Skeletal muscle tissue (tissue), 4 donors: ENCODE measurements around the gene SRSF9. TPM values are rescaled to one million over a fixed set of nuclear protein-coding genes. Genes with fewer than 3 reads are reported as not detected.
"Not testable (repeated sequence)": the region's sequence is repeated elsewhere in the genome, so short reads cannot be mapped to it uniquely, and the experiment has no call there.

Experiments used
- H3K27ac ChIP-seq: one replicate; pipeline ENCODE4 v1.7.0; 2013; ENCODE audit warnings: mild to moderate bottlenecking, low read depth, low read length, inconsistent platforms
- H3K27me3 ChIP-seq, 3 donors: one replicate each; pipeline ENCODE4 v1.7.0; 2013; ENCODE audit warnings: low read length in 3 of 3; ENCODE audit not compliant: control insufficient read depth in 3 of 3, insufficient read depth in 3 of 3
- H3K36me3 ChIP-seq, 3 donors: one replicate each; pipeline ENCODE4 v1.7.0; 2013; ENCODE audit warnings: low read length in 3 of 3; ENCODE audit not compliant: control insufficient read depth in 3 of 3, insufficient read depth in 3 of 3
- H3K4me1 ChIP-seq, 3 donors: one replicate each; pipeline ENCODE4 v1.7.0; 2013; ENCODE audit warnings: low read length in 3 of 3, mild to moderate bottlenecking in 3 of 3; ENCODE audit not compliant: control insufficient read depth in 3 of 3, insufficient read depth in 3 of 3
- H3K4me3 ChIP-seq, 3 donors: one replicate each; pipeline ENCODE4 v1.7.0; 2013; ENCODE audit warnings: low read length in 3 of 3
- H3K9ac ChIP-seq, 3 donors: one replicate each; pipeline ENCODE4 v1.7.0; 2013; ENCODE audit warnings: low read length in 3 of 3, mild to moderate bottlenecking in 3 of 3, moderate library complexity in 2 of 3, low read depth in 1 of 3
- H3K9me3 ChIP-seq, 3 donors: one replicate each; pipeline ENCODE4 v1.7.0; 2013; ENCODE audit warnings: low read length in 3 of 3; ENCODE audit not compliant: control insufficient read depth in 3 of 3
- total RNA-seq: library from RNA; depleted of rRNA; stranded (reverse); fragments of >200 nt; gene quantifications from one replicate; pipeline ENCODE4 v1.2.3, GENCODE V29; 2014
- donor health status: Osteomylitis.

The SRSF9 gene
- total RNA-seq, 1 donor from 2014 or later, result 79.9 TPM

DNA sequence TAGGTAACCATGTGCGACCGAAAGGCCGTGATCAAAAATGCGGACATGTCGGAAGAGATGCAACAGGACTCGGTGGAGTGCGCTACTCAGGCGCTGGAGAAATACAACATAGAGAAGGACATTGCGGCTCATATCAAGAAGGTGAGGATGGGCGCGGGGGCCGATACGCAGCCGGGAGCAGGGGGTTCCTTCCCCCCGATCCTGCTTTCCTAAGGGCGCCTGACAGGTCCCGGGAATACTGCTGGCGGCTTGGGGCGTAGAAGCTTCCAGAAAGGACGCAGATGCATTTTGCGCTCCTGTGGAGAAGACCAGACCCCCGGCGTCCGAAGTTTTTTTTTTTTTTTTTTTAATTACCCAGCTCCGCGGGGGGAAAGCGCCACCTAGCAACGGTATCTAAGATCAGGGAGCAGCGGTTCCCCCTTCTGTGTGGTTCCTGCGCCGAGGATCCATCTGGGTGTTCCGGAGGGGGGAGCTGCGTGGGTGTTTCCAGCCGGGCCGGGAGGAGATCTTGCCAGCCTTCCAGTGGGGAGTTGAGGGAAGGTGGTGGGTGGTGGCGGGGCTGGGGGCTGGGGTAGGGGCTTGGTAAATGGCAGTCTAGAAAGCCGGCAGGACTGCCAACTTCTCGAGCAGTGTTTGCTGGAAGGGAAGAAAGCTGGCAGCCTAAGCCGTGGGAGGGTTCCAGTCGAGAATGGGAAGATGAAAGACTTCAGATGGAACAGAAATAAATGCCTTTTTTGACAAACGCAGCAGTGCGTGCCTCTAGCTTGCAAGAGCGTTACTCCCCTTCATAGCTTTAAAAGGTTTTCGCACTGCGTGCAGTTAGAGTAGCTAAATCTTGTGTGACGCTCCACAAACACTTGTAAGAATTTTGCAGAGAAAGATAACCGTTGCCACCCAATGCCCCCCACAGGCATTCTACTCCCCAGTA lies 27.1 kb upstream of the SRSF9 start:
- H3K36me3 ChIP-seq, result peaks cover 7 to 25% (median 17%) of the 10 kb centered on the region in 3 donors
- peak overlapping the region; percentile 82 to 92 (median 90) for H3K4me3 ChIP-seq
- peaks cover 16 to 31% (median 16%) of the 10 kb centered on the region in 3 donors for H3K4me1 ChIP-seq

DNA sequence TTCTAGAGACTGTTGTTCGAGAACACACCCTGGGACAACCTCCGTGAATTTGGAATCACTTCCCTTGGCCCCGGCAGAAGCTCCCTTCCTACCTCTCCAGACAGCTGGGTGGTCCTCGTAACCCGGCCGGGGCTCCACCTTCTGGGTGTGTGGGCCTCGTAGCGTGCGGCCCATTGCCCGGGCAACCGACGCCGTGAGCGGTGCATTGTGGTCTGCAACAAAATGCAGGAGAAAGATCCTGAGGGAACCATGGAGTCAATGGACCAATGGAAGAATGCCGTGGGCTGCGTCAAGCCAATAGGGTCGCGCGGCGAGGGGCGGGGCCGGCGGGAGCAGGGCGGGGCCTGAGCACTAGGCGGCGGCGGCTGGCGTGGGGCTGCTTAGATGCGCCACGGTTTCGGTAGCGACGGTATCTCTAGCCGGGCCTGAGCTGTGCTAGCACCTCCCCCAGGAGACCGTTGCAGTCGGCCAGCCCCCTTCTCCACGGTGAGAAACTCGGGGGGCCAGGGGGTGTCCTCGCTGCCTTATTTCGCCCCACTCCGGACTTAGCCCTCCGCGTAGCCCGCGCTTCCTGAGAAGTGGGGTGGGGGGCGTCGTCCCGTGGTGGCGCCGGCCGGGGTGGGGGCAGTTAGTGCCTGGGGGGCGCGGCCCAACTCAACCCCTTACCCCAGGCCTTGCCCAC lies 26.3 kb upstream of the SRSF9 start, which contains the start of gene DYNLL1:
Gene DYNLL1, plus strand, starts transcription at position 383 of the 682 bp plus-strand sequence. CDS start 309 bp downstream, outside the sequence.
- Histone ChIP-seq H3K9ac (peak within 1 kb of the TSS; percentile 66 to 84 (median 81)), H3K27me3 (no peaks in the 10 kb centered on the region), H3K4me1 (peaks cover 20 to 39% (median 21%) of the 10 kb centered on the region in 3 donors), H3K4me3 (peak within 1 kb of the TSS; percentile 84 to 92 (median 90)), H3K36me3 (peaks cover 6 to 25% (median 25%) of the 10 kb centered on the region in 3 donors), H3K9me3 (no peaks in the 10 kb centered on the region), H3K27ac (peak within 1 kb of the TSS; percentile 69)

More for the DNA sequence above, 27.1 kb upstream of the SRSF9 start:
- no peaks in the 10 kb centered on the region for H3K27me3 ChIP-seq
- H3K27ac ChIP-seq, result peak overlapping the region; percentile 69
- H3K9ac ChIP-seq, result peak overlapping the region; percentile 66 to 84 (median 81)
- H3K9me3 ChIP-seq, result no peaks in the 10 kb centered on the region

GRCh38 chr12:120495186-120495730 lies 25.7 kb upstream of the SRSF9 start:
- peaks cover 3 to 20% (median 19%) of the 10 kb centered on the region in 3 donors for H3K36me3 ChIP-seq
- peak overlapping the region; percentile 84 to 92 (median 90) for H3K4me3 ChIP-seq
- no peak overlapping the region for H3K9ac ChIP-seq
- H3K27ac ChIP-seq, result no peak overlapping the region
- H3K27me3 ChIP-seq, result no peaks in the 10 kb centered on the region
- H3K9me3 ChIP-seq, result no peaks in the 10 kb centered on the region
- peaks cover 20 to 40% (median 21%) of the 10 kb centered on the region in 3 donors for H3K4me1 ChIP-seq

- Histone ChIP-seq H3K36me3 (peaks cover 0 to 19% (median 3%) of the 10 kb centered on the region in 3 donors), H3K27ac (no peak overlapping the region), H3K27me3 (no peaks in the 10 kb centered on the region), H3K9ac (no peak overlapping the region), H3K4me1 (peaks cover 4 to 18% (median 9%) of the 10 kb centered on the region in 3 donors), H3K4me3 (no peak overlapping the region), H3K9me3 (no peaks in the 10 kb centered on the region)
Measured at GRCh38 chr12:120490833-120491512, 21.4 kb upstream of the SRSF9 start.

DNA sequence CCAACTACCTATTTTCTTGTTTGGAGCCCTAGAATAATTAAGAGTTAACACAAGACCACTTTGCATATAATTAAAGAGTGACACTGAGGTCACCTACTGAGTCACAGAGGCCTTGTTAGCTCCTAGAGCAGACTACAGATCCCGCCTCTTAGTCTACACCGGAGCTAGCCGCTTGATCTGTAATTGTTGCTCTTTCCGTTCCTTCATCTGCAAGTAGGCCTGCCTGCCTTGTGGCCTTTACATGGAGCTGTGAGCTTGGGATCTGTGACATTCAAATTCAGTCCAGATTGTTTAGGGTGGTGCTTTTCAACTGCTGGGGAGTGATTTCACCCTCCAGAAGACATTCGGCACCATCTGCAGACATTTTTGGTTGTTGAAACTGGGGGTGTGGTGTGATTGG lies 20.8 kb upstream of the SRSF9 start:
- Histone ChIP-seq H3K4me1 (peaks cover 4 to 17% (median 7%) of the 10 kb centered on the region in 3 donors), H3K27ac (no peak overlapping the region), H3K9ac (no peak overlapping the region), H3K9me3 (no peaks in the 10 kb centered on the region), H3K36me3 (peaks cover 0 to 19% (median 3%) of the 10 kb centered on the region in 3 donors), H3K27me3 (no peaks in the 10 kb centered on the region), H3K4me3 (no peak overlapping the region)

DNA sequence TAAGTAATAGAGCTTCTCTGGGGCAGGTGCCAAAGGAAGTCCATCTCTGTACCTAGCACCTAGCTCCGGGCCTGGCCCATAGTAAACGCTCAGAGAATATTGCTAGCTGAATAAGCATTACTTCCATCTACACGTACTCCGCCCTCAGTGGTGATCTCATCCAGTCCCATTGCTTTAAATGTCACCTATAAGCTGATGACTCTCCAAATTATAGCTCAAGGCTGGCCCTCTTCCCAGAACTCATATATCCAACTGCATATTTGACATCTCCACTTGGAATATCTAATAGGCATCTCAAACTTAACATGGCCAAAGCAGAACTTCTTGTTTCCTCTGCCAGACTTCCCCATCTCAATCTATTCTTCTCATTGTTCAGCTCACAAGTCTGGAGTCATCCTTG lies 19.5 kb upstream of the SRSF9 start:
- Histone ChIP-seq H3K4me3 (no peak overlapping the region), H3K9ac (no peak overlapping the region), H3K27me3 (no peaks in the 10 kb centered on the region), H3K36me3 (peaks cover 0 to 19% (median 3%) of the 10 kb centered on the region in 3 donors), H3K27ac (no peak overlapping the region), H3K4me1 (peaks cover 4 to 11% (median 4%) of the 10 kb centered on the region in 3 donors), H3K9me3 (no peaks in the 10 kb centered on the region)

DNA sequence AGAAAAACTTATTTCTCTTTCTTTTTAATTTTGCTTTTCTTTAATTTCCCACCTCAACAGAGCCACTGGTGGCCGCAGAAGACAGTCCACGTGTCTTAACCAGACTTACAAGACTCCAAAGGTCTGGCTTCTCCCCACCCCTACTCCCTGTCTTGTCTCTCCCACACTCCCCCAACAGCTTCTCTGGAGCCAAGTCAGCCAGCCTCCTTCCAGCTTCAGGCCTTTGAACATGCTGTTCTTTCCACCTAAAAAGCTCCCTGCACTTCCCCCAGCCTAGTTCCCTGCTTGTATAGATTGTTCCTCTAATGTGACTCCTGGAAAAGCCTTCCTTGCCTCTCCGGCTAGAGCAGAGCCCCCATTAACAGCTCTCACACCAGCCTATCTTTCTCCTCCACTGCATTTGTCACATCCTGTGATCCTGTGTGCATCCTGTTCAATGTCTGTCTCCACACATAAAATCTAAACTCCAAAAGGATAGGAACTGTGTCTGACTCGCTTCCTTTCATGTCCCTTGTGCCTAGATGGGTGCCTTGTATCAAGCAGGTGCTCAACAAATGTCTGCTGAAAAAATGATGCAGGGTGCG lies 18.6 kb upstream of the SRSF9 start:
- Histone ChIP-seq H3K27ac (no peak overlapping the region), H3K27me3 (no peaks in the 10 kb centered on the region)

GRCh38 chr12:120487552-120487951 lies 18.0 kb upstream of the SRSF9 start:
- peaks cover 0 to 19% (median 3%) of the 10 kb centered on the region in 3 donors for H3K36me3 ChIP-seq
- not testable (repeated sequence) for H3K9ac ChIP-seq, H3K4me3 ChIP-seq, H3K9me3 ChIP-seq, H3K27ac ChIP-seq, H3K27me3 ChIP-seq
- H3K4me1 ChIP-seq, result peaks cover 4 to 11% (median 4%) of the 10 kb centered on the region in 3 donors

More for the DNA sequence above, 18.6 kb upstream of the SRSF9 start:
- Histone ChIP-seq H3K4me3 (no peak overlapping the region), H3K9me3 (no peaks in the 10 kb centered on the region), H3K36me3 (peaks cover 0 to 19% (median 3%) of the 10 kb centered on the region in 3 donors), H3K9ac (no peak overlapping the region), H3K4me1 (peaks cover 4 to 11% (median 4%) of the 10 kb centered on the region in 3 donors)
